Measurements from ENCODE around the gene LIPG. TPM values are rescaled to one million over a fixed set of nuclear protein-coding genes. Genes with fewer than 3 reads are reported as not detected.

LIPG gene
- total RNA-seq, 1 experiment from 2014 or later: 86.7 TPM

GRCh38 chr18:49646873-49647272 is 85.0 kb downstream of the LIPG start:
- Mint-ChIP-seq H3K27me3 (ENCODE audit: insufficient read depth, unreplicated experiment) (no peaks in the 10 kb centered on the region), H3K27ac (ENCODE audit: unreplicated experiment) (no peak overlapping the region), H3K4me1 (ENCODE audit: low read depth, unreplicated experiment) (peaks cover 6% of the 10 kb centered on the region), H3K4me3 (ENCODE audit: unreplicated experiment) (no peak overlapping the region), H3K9me3 (ENCODE audit: unreplicated experiment) (no peaks in the 10 kb centered on the region), H3K36me3 (ENCODE audit: insufficient read depth, unreplicated experiment) (no peaks in the 10 kb centered on the region)
- H3K4me1 ChIP-seq: peaks cover 11% of the 10 kb centered on the region; the same call in 1 of the 2 replicates
- H3K27me3 ChIP-seq (replicated peaks; ENCODE audit: control insufficient read depth, insufficient read depth, low read length): no peaks in the 10 kb centered on the region
- no TSS peak for BruUV-seq (replicated peaks)
- TF ChIP-seq CTCF (IDR thresholded peaks at IDR 0.05; ENCODE audit: insufficient read depth in 1 of 2, low read depth in 1 of 2, low read length in 1 of 2, severe bottlenecking in 1 of 2, unreplicated experiment in 1 of 2): no peak
- intact Hi-C loops (cut with micrococcal nuclease; ENCODE audit: unreplicated experiment): loop anchor here (1.0 kb wide), 1 partner anchor 81 kb away; no protein-coding TSS in a partner anchor
- H3K4me3 ChIP-seq (ENCODE audit: low read depth, low read length): no peak overlapping the region
- no peaks in the 10 kb centered on the region for H3K36me3 ChIP-seq (ENCODE audit: control insufficient read depth, insufficient read depth, low read length)
- POLR2A ChIA-PET: no interaction called here
- no peaks in the 10 kb centered on the region for H3K9me3 ChIP-seq
- CTCF ChIA-PET: no interaction called here
- DNase-seq: no peak

- no peaks in the 10 kb centered on the region for H3K27me3 ChIP-seq (replicated peaks; ENCODE audit: control insufficient read depth, insufficient read depth, low read length)
- Mint-ChIP-seq H3K36me3 (ENCODE audit: insufficient read depth, unreplicated experiment) (no peaks in the 10 kb centered on the region), H3K4me3 (ENCODE audit: unreplicated experiment) (no peak overlapping the region), H3K9me3 (ENCODE audit: unreplicated experiment) (no peaks in the 10 kb centered on the region), H3K27me3 (ENCODE audit: insufficient read depth, unreplicated experiment) (no peaks in the 10 kb centered on the region), H3K27ac (ENCODE audit: unreplicated experiment) (no peak overlapping the region), H3K4me1 (ENCODE audit: low read depth, unreplicated experiment) (peaks cover 6% of the 10 kb centered on the region)
- intact Hi-C loops (cut with micrococcal nuclease; ENCODE audit: unreplicated experiment): loop anchor here (1.0 kb wide), 1 partner anchor 81 kb away; no protein-coding TSS in a partner anchor
- ChIA-PET CTCF (no interaction called here), POLR2A (no interaction called here)
- no TSS peak for BruUV-seq (replicated peaks)
- peaks cover 11% of the 10 kb centered on the region; the same call in 1 of the 2 replicates for H3K4me1 ChIP-seq
- no peak overlapping the region for H3K4me3 ChIP-seq (ENCODE audit: low read depth, low read length)
- no peaks in the 10 kb centered on the region for H3K36me3 ChIP-seq (ENCODE audit: control insufficient read depth, insufficient read depth, low read length)
- no peak for DNase-seq
- no peaks in the 10 kb centered on the region for H3K9me3 ChIP-seq
- no peak for TF ChIP-seq CTCF (IDR thresholded peaks at IDR 0.05; ENCODE audit: insufficient read depth in 1 of 2, low read depth in 1 of 2, low read length in 1 of 2, severe bottlenecking in 1 of 2, unreplicated experiment in 1 of 2)
These were observed 85.8 kb downstream of the LIPG start for GRCh38 chr18:49647496-49648168.

DNA sequence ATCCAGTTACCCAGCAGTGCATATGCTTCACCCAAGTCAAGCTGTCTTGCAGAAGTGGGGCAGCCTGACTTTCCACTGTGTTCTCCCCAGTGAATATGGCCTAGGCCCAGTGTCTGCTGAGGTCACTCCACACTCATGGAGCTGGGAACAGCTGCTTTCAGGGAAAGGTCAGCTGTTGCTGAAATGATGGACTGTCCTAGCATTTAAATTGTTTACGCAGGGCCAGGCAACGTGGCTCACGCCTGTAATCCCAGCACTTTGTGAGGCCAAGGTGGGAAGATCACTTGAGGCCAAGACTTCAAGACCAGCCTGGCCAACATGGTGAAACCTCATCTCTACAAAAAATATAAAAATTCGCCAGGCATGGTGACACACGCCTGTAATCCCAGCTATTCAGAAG is 86.5 kb downstream of the LIPG start:
- peaks cover 6% of the 10 kb centered on the region for H3K4me1 Mint-ChIP-seq (ENCODE audit: low read depth, unreplicated experiment)
- no peak overlapping the region for H3K4me3 Mint-ChIP-seq (ENCODE audit: unreplicated experiment)
- no peak overlapping the region for H3K27ac Mint-ChIP-seq (ENCODE audit: unreplicated experiment)
- Histone ChIP-seq H3K36me3 (ENCODE audit: control insufficient read depth, insufficient read depth, low read length) (no peaks in the 10 kb centered on the region), H3K27me3 (replicated peaks; ENCODE audit: control insufficient read depth, insufficient read depth, low read length) (no peaks in the 10 kb centered on the region), H3K4me3 (ENCODE audit: low read depth, low read length) (no peak overlapping the region), H3K4me1 (peaks cover 11% of the 10 kb centered on the region; the same call in 1 of the 2 replicates), H3K9me3 (no peaks in the 10 kb centered on the region)
- no peaks in the 10 kb centered on the region for H3K27me3 Mint-ChIP-seq (ENCODE audit: insufficient read depth, unreplicated experiment)
- BruUV-seq (replicated peaks): no TSS peak
- ChIA-PET CTCF (no interaction called here), POLR2A (no interaction called here)
- H3K36me3 Mint-ChIP-seq (ENCODE audit: insufficient read depth, unreplicated experiment): no peaks in the 10 kb centered on the region
- DNase-seq: no peak
- intact Hi-C loops (cut with micrococcal nuclease; ENCODE audit: unreplicated experiment): no loop called here
- H3K9me3 Mint-ChIP-seq (ENCODE audit: unreplicated experiment): no peaks in the 10 kb centered on the region
- no peak for TF ChIP-seq CTCF (IDR thresholded peaks at IDR 0.05; ENCODE audit: insufficient read depth in 1 of 2, low read depth in 1 of 2, low read length in 1 of 2, severe bottlenecking in 1 of 2, unreplicated experiment in 1 of 2)

Other genes with a start within 250 kb of the LIPG start
- 33.1 and 35.1 TPM in 2 replicates for gene DYM, start 101.4 kb upstream of the LIPG start, total RNA-seq (2022)
- gene C18orf32, start 74.8 kb upstream of the LIPG start, total RNA-seq (2022): 14.0 and 14.7 TPM in 2 replicates
- gene RPL17, start 69.6 kb upstream of the LIPG start, total RNA-seq (2022): 989 and 1,037 TPM in 2 replicates